GM19193 (cell line): ENCODE measurements around the gene TMPRSS13.

Experiments
- POLR2A ChIP-seq: IDR thresholded peaks from 4 replicates; pipeline ENCODE4 v1.6.1; 2011; ENCODE audit not compliant: insufficient read depth, insufficient read length; ENCODE audit errors: extremely low read depth

The TMPRSS13 gene

GRCh38 chr11:117876341-117877119, 52.7 kb downstream of the TMPRSS13 start, which contains the start of gene FXYD6:
Gene FXYD6, minus strand, starts transcription at chr11:117876658. Its CDS starts 33,882 bp downstream, at chr11:117842776.
- TF ChIP-seq POLR2A = no peak

DNA sequence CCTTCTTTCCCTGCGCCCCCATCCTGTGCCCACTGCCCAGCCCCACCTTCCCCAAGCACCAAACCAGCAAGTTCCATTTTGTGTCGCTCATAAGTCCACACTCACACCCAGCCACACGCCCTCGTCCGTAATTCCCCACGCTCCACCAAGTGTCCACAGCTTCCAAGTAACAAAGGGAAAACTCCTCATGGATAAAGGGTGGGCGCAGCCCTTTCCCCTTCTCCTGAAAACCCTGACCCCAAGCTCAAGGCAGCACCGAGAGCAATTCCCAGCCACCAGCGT, 53.2 kb downstream of the TMPRSS13 start:
- TF ChIP-seq POLR2A = no peak

GRCh38 chr11:117875382-117876058, 53.7 kb downstream of the TMPRSS13 start:
- TF ChIP-seq POLR2A = no peak

GRCh38 chr11:117874910-117875381, 54.3 kb downstream of the TMPRSS13 start:
- no peak for TF ChIP-seq POLR2A

- no peak for TF ChIP-seq POLR2A
These were observed 54.8 kb downstream of the TMPRSS13 start for GRCh38 chr11:117874253-117874909.

DNA sequence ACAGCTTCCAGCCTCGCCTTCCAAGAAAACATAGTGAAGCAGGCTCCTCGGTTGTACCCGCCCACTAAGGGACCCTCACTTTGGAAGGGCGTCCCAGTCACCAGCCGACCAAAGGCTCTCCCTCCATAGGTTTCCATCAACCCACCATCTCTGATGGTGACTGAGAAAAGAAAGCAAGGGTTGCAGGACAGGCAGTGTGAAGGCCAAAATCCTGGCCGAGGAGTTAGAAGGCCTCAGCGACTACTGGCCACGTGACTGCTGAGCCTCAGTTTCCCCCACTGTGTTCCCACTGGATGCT, 55.4 kb downstream of the TMPRSS13 start:
- no peak for TF ChIP-seq POLR2A

DNA sequence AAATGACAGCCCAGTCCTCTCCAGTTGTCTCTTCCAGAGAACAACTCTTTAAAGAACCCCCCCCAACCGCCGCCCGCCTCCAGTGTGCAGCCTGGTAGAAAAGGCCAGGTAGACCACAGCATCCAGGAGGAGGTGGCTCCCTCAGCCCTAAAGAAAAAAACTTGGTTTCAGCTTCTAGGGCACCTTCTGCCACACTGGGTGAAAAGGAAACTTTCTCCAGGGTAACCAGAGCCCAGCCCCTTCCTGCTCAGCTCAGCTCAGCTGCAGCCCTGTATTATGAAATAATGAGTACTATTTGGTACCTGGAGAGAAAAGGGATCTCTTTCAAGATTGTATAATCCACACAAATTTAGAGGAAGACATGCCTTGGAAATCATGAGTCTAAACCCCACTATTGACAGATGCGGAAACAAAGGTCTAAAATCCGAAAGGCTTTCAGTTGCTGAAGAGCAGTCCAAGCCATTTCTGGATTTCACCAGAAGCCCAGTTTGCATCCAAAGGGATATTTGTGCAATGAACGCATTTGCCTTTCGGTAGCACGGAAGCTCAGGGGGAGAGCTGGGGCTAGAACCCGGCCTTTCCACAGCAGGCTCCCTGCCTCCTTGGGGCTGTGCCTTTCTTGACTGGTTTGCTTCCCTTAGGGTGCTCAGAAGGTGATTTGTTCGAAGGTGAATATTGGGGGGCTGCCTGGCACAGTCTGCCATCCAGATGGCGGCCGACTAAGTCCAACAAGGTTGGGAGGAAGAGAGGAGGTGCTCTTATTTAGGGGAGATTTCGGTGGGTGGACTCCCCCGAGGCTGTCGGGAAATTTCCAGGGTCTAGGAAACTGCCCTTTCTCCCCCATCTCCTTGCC, 56.0 kb downstream of the TMPRSS13 start:
- no peak for TF ChIP-seq POLR2A

DNA sequence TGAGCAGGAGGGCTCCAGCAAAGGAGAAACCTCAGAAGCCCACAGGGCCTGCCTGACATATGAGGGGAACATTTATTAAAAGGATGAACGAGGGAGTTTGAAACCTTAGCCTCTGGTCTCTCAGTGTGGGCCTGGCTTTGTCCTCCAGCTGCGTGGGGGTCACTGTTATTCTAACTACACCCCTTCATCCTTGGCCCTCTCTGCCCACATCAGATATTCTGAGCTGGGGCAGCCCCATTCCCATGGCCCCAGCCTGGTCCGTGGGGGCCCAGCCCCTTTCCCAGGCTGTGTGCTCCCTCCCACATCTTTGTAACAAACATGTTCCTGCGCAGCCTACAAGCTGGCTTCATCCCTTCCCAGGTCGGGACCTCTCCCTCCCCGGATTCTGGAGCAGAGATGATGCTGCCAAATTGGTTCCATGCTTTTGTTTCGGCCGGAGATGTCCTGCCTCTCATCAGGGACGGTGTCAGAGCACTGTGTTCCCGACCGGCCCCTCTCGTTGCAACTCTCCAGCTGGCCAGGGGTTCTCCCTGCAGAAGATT, 56.7 kb downstream of the TMPRSS13 start:
- TF ChIP-seq POLR2A = no peak

DNA sequence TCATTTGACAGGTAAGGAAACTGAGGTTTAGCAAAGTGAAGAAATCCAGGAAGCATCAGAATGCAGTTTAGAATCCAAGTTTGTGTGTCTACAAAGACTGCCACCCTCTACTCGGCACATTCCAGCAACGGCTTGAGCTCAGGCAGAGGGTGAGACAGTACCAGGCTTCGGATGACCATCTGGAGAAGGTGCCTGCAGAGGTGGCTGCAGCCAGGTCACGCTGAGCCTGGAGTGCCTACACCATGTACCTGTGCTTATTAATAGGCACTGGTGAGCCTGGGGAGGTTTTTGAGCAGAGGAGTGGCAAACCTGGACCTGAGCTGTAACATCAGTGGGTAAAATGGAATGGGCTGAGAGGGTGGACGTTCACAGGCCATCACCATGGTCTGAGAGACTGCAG, 57.4 kb downstream of the TMPRSS13 start:
- no peak for TF ChIP-seq POLR2A

DNA sequence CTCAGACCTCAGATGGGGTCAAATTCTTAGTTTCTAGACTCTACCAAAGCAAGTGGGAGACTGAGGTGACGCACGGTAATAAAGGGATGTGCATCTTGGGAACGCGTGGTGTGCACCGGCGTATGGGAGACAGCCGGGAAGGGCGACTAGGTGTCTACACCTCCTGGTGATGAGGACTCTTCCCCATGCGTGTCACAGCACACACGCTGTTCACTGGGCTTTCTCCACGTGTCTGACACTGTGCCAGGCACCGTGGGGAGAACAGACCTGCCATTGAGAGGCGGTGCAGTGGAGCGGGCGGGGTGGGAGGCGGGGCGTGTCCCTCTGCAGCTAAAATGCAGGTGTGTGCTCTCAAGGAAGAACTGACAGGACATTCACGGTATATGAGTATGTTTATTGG, 58.0 kb downstream of the TMPRSS13 start:
- no peak for TF ChIP-seq POLR2A

DNA sequence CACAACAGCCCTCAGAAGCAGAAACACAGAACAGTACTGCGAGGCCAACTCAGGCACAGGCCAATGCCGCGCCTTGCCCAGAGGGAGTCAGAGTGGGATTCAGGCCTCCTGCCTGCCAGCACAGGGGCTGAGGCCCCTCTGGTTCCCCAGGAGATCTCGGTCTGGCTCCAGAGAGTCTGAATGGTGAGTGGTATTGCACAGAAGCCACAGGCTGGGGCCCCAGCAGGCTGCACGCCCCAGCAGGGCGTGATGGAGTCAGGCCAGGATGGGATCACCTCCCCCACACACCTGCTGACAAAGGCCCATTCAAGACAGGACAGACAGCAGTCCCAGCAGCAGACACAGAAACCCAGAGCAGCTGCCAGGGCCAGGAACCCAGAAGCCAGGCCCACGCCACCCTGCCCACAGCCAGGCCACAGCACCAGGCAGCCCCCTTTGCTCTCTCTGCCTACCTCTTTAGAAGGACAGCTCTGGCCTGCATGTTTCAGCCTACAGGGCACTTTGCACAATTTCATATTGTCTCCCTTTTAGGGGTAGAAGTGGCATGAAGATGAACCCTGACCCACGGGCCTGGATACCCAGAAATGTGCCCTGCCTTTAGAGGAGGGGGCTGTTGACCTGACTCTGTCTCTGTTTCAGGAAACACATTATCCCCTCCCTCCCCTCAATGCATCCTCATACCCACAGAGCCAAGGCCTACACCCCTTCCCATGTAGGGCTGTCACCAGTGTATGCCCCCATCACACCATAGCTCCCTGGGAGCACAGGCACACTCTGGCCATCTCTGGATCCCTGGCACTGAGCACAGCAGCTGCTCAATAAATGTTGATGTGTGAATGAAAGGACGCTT, 58.9 kb downstream of the TMPRSS13 start:
- TF ChIP-seq POLR2A = no peak

DNA sequence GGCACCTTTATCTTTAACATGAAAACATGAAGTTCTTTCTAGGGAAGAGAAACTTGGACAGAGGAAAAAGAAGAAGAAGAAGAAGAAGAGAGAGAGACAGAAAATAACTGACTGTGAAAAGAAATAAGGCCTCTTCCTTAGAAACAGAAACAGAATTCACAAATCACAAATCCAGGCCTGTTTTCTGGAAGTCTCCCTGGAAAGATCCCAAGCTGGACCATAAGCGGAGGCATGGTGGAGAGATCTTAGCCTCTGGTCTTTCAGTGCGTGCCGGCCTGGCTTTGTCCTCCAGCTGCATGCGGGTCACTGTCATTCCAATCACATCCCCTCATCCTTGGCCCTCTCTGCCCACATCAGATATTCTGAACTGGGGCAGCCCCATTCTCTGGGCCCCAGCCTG, 59.6 kb downstream of the TMPRSS13 start:
- no peak for TF ChIP-seq POLR2A

GRCh38 chr11:117868815-117869561, 60.2 kb downstream of the TMPRSS13 start:
- TF ChIP-seq POLR2A = no peak

DNA sequence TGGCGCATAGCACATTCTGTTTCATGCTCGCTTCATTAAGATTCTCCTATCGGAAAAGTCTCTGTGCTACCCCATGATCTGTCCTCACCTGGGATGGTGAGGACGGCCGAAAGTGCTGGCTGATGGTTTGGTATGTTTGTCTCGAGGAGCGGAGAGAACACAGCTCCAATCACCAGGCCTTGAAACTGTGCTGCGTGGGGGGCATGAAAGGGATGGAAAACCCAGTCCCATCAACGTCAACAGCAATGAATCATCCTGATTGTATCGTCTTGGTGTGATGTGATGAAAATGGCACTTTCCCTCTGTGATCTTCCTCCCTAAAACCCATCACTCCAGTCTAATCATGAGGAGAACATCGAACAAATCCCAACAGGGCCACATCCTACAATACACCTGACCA, 61.1 kb downstream of the TMPRSS13 start:
- TF ChIP-seq POLR2A = no peak

DNA sequence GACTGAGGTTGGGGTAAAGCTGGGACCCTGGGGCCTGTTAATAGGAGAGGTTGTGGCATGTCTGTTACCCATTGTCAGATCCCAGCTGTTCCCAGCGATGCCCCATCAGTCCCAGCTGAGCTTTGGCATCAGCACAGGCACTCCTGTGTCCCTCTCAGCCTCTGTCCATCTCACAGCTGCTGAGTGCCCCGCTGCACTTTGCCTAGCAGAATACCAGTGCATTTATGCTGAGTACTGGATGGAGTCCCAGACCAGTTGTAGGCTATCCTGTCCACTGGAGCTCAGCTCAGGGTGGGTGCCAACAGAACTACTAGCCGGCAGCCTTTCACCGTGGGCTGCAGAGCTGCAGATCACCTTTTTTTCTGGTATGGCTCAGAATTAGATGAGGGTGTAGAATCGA, 62.7 kb downstream of the TMPRSS13 start:
- no peak for TF ChIP-seq POLR2A
